NCI-H2107 treated with DMSO at 0.1 percent for 48 hours (cell line): Measurements from ENCODE around the gene PCDHGC4.

Source experiments
- DNase-seq: peaks from one replicate; lab custom pipeline; 2025; ENCODE audit not compliant: unreplicated experiment; lab: John Stamatoyannopoulos, UW

Gene PCDHGC4

DNA sequence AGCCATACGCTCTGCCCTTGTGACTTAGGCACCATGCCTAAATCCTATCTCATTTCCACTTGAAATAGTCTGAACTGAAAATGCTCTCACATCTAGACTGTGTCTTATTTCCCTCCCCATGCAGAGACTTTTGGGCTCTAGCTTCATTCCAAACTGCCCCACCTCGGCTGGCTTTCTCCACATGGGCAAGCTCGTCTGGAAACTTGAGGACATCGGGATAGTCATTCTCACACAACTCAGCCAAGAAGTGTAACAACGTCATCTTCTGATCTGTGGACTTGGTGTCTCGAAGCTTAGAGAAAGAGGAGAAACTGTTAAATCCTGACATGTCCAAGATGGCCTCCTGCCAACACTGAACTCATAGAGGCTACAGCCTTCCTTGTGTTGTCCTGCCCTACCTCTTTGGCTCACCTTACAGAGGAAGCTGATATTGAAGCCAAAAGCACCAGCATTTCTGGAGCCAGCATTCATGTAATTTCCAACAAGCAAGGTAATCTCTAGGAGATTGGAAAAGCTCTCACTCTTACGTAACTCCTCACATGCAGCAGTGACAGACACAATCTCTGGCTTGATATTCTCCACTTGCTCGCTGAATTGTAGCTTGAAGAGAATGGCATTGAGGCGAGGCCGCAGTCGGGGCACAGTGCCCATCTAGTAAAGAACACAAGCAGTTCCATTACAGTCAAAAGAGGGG, 43.6 kb downstream of the PCDHGC4 start:
- no peak for DNase-seq

DNA sequence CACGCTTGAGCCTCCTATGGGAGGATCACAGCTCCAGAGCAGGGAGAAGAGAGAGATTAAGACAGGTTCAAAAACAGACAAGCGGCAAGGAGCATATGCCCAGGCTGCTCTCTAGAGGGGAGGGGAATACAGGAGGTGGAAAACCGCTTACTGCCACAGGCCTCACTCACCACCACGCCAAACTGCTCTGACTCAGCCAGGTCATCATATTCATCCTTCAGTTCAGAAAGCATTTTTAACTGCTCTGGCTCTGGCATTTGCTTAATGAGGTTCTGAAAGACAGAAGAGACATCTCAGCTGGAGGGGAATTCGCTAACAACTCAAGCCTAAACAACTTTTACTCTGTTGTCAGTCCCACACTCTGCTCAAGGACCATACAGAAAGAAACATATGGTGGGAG, 44.2 kb downstream of the PCDHGC4 start:
- no peak for DNase-seq

DNA sequence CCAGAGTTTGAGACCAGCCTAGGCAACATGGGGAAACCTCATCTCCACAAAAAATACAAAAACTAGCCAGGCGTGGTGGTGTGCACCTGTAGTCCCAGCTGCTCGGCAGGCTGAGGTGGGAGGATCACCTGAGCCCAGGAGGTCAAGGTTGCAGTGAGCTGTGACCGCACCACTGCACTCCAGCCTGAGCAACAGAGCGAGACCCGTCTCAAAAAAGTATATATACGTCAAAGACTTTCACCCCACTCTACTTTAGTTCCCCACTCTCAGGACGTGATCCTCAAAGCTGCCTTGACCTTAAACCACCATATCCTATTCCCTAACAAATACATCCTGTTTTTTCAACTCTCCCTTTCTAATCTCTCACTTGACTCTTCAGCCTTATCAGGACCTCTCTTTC, 45.0 kb downstream of the PCDHGC4 start:
- no peak for DNase-seq

DNA sequence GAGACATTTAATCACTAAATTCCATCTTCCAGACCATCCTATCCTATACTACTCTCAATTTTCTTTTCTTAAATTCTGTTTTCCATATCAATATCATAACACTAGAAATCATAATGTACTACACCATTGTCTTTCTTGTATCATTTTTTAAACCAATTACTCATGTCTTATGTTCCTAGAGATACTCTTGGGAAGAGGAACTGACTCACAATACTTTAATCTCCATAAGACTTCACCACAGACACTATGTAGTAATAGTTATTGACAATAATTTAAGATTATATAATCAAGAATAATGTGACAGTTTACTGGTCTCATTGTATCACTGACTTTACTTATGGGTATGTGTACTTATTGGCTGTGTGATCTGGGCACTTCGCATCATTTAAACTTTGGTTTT, 47.9 kb downstream of the PCDHGC4 start:
- DNase-seq, result no peak

DNA sequence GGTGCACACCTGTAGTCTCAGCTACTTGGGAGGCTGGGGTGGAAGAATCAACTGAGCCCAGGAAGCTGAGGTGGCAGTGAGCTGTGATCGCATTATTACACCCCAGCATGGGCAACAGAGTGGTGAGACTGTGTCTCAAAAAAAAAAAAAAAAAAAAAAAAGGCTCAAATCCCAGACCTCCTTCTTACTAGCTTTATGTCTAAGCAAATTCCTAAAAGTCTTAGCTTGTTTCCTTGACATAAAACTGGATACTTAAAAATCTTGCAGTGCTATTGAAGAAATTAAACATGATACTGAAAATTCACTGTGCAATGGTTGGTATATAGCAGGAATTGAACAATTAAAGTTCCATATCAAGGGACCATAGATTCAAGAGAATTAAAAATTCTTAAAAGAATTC, 49.1 kb downstream of the PCDHGC4 start:
- no peak for DNase-seq

DNA sequence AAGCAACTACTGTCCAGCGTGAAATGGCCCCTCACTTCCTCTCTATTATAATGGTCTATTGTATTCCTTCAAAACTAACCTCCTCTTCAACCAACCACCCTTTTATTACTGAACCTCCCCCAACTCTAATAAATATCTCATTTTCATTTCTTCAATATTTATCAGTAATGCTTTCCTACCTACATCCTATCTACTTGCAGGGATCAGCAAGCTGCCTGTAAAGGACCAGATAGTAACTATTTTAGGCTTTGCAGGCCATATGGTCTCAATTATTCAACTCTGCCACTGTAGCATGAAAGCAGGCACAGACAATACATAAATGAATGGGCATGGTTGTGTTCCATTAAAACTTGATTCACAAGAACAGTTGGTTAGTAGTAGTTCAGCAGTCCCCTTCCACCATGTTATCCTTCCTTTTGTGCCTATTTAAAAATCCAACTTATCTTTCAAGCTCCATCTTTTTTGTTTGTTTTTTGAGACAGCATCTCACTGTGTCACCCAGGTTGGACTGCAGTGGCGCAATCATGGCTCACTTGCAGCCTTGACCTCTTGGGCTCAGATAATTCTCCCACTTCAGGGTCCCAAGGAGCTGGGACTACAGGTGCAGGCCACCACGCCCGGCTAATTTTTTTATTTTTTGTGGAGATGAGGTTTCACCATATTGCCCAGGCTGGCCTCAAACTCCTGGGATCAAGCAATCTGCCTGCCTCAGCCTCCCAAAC, 49.8 kb downstream of the PCDHGC4 start:
- DNase-seq, result no peak
